Neural cell (in vitro differentiated cells): ENCODE measurements around the gene GABRB1. TPM values are rescaled to one million over a fixed set of nuclear protein-coding genes. Genes with fewer than 3 reads are reported as not detected.

Source experiments
- H2AFZ ChIP-seq: fragments of 200-600, 300-800 bp; sonication (generic), shearing (Covaris generic); 2 replicates; pipeline ENCODE4 v1.6.0; 2014; ENCODE audit warnings: low read depth, mild to moderate bottlenecking, antibody characterized with exemption, low read length, moderate library complexity
- H3F3A ChIP-seq: fragments of 200-600 bp; shearing (Covaris generic); 2 replicates; pipeline ENCODE4 v1.6.1; 2016; ENCODE audit warnings: mild to moderate bottlenecking, moderate library complexity, mixed read lengths, antibody characterized with exemption, low read length; ENCODE audit not compliant: insufficient read depth, poor library complexity, severe bottlenecking
- H3K27ac ChIP-seq: fragments of 200-600, 300-800 bp; sonication (generic), shearing (Covaris generic); 2 replicates; pipeline ENCODE4 v1.5.1; 2014; ENCODE audit warnings: mild to moderate bottlenecking, low read length, moderate library complexity
- H3K27me3 ChIP-seq: fragments of 300-800, 200-600 bp; sonication (generic), shearing (Covaris generic); 2 replicates; pipeline ENCODE4 v1.6.0; 2014; ENCODE audit warnings: mild to moderate bottlenecking, low read depth, low read length, moderate library complexity; ENCODE audit not compliant: insufficient read depth
- H3K36me3 ChIP-seq: fragments of 300-800, 200-600 bp; sonication (generic), shearing (Covaris generic); 2 replicates; pipeline ENCODE4 v1.5.1; 2014; ENCODE audit warnings: mild to moderate bottlenecking, antibody characterized with exemption, low read length, moderate library complexity; ENCODE audit not compliant: insufficient read depth
- H3K4me2 ChIP-seq: fragments of 300-800, 200-600 bp; sonication (generic), shearing (Covaris generic); 2 replicates; pipeline ENCODE4 v1.6.0; 2014; ENCODE audit warnings: mild to moderate bottlenecking, low read length
- H3K4me3 ChIP-seq: fragments of 300-800, 200-600 bp; sonication (generic), shearing (Covaris generic); 2 replicates; pipeline ENCODE4 v1.5.1; 2014; ENCODE audit warnings: mild to moderate bottlenecking, low read length, moderate library complexity
- H3K79me2 ChIP-seq: fragments of 200-600 bp; shearing (Covaris generic); replicated peaks from 2 replicates; pipeline ENCODE4 v1.6.0; 2014; ENCODE audit warnings: mild to moderate bottlenecking, low read length, moderate library complexity; ENCODE audit not compliant: insufficient read depth
- H3K9ac ChIP-seq: fragments of 300-800, 200-600 bp; sonication (generic), shearing (Covaris generic); 2 replicates; pipeline ENCODE4 v1.6.1; 2016; ENCODE audit warnings: mild to moderate bottlenecking, low read length, mixed read lengths
- H3K9me2 ChIP-seq: fragments of 200-600 bp; shearing (Covaris generic); 2 replicates; pipeline ENCODE4 v1.6.1; 2016; ENCODE audit warnings: mild to moderate bottlenecking, low read length, mixed read lengths; ENCODE audit not compliant: insufficient read depth
- H3K9me3 ChIP-seq: fragments of 200-600, 300-800 bp; sonication (generic), shearing (Covaris generic); 2 replicates; pipeline ENCODE4 v1.6.1; 2016; ENCODE audit warnings: mild to moderate bottlenecking, mixed run types, low read length, moderate library complexity, mixed read lengths
- H4K20me1 ChIP-seq: fragments of 200-600 bp; shearing (Covaris generic); 2 replicates; pipeline ENCODE4 v1.6.1; 2016; ENCODE audit warnings: mild to moderate bottlenecking, mixed run types; ENCODE audit not compliant: insufficient read depth
- EP300 ChIP-seq: fragments of 450-650 bp; conservative IDR thresholded peaks from 2 replicates; pipeline ENCODE4 v1.6.1; 2014; ENCODE audit warnings: antibody characterized with exemption, mild to moderate bottlenecking, moderate library complexity; ENCODE audit not compliant: poor library complexity, severe bottlenecking
- EZH2 ChIP-seq: fragments of 200-600, 300-800 bp; shearing (Covaris generic), sonication (generic); IDR thresholded peaks from 2 replicates; pipeline ENCODE4 v1.6.1; 2014; ENCODE audit warnings: antibody characterized with exemption, low read length, borderline replicate concordance, mild to moderate bottlenecking; ENCODE audit not compliant: insufficient read depth, poor library complexity, severe bottlenecking
- MXI1 ChIP-seq: fragments of 450-650 bp; conservative IDR thresholded peaks from 2 replicates; pipeline ENCODE4 v1.6.1; 2014; ENCODE audit warnings: antibody characterized with exemption, mild to moderate bottlenecking; ENCODE audit not compliant: poor library complexity, severe bottlenecking
- POLR2AphosphoS5 ChIP-seq: IDR thresholded peaks from 2 replicates; pipeline ENCODE4 v1.6.1; 2012
- RAD21 ChIP-seq: fragments of 450-650 bp; conservative IDR thresholded peaks from 2 replicates; pipeline ENCODE4 v1.6.1; 2014; ENCODE audit warnings: antibody characterized with exemption, mild to moderate bottlenecking, moderate library complexity
- REST ChIP-seq: IDR thresholded peaks from 2 replicates; pipeline ENCODE4 v1.6.1; 2012; ENCODE audit warnings: borderline replicate concordance
- SMC3 ChIP-seq: fragments of 450-650 bp; conservative IDR thresholded peaks from 2 replicates; pipeline ENCODE4 v1.6.1; 2014; ENCODE audit warnings: antibody characterized with exemption, mild to moderate bottlenecking, moderate library complexity; ENCODE audit not compliant: poor library complexity
- TAF1 ChIP-seq: IDR thresholded peaks from 2 replicates; pipeline ENCODE4 v1.6.1; 2012; ENCODE audit warnings: low read depth
- polyA plus RNA-seq: library from polyadenylated mRNA; depleted of rRNA; stranded (reverse); fragments of >200 nt; gene quantifications from 2 replicates; pipeline ENCODE4 v1.2.3, GENCODE V29; 2014
- TF ChIP-seq, protein P1 (sequence below): fragments of 450-650 bp; IDR thresholded peaks from 2 replicates; pipeline ENCODE4 v1.5.1; 2014; ENCODE audit warnings: antibody characterized with exemption, mild to moderate bottlenecking, moderate library complexity; ENCODE audit not compliant: poor library complexity, severe bottlenecking

The GABRB1 gene
- polyA plus RNA-seq, 1 donor from 2014 or later = 1.0 TPM

- H3K79me2 ChIP-seq = no peaks in the 10 kb centered on the region
- no peaks in the 10 kb centered on the region for H3K36me3 ChIP-seq
- H2AFZ ChIP-seq = no peak overlapping the region
- H3K9me3 ChIP-seq = no peaks in the 10 kb centered on the region
- H3K9ac ChIP-seq = no peak overlapping the region
- no peak overlapping the region for H3K4me3 ChIP-seq
- H4K20me1 ChIP-seq = no peaks in the 10 kb centered on the region
- no peaks in the 10 kb centered on the region for H3F3A ChIP-seq
- no peaks in the 10 kb centered on the region for H3K9me2 ChIP-seq
- H3K4me2 ChIP-seq = no peak overlapping the region
- H3K27ac ChIP-seq = no peak overlapping the region
- no peak for TF ChIP-seq REST
- TF ChIP-seq EZH2 = no peak
- TF ChIP-seq SMC3 = no peak
- no peak for TF ChIP-seq RAD21
- TF ChIP-seq EP300 = no peak
- TF ChIP-seq TAF1 = no peak
- TF ChIP-seq POLR2AphosphoS5 = no peak
- no peak for TF ChIP-seq MXI1
- TF ChIP-seq, protein P1, sequence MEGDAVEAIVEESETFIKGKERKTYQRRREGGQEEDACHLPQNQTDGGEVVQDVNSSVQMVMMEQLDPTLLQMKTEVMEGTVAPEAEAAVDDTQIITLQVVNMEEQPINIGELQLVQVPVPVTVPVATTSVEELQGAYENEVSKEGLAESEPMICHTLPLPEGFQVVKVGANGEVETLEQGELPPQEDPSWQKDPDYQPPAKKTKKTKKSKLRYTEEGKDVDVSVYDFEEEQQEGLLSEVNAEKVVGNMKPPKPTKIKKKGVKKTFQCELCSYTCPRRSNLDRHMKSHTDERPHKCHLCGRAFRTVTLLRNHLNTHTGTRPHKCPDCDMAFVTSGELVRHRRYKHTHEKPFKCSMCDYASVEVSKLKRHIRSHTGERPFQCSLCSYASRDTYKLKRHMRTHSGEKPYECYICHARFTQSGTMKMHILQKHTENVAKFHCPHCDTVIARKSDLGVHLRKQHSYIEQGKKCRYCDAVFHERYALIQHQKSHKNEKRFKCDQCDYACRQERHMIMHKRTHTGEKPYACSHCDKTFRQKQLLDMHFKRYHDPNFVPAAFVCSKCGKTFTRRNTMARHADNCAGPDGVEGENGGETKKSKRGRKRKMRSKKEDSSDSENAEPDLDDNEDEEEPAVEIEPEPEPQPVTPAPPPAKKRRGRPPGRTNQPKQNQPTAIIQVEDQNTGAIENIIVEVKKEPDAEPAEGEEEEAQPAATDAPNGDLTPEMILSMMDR = no peak
- no peaks in the 10 kb centered on the region for H3K27me3 ChIP-seq
Measured at GRCh38 chr4:47471064-47471463, 439.7 kb downstream of the GABRB1 start.

DNA sequence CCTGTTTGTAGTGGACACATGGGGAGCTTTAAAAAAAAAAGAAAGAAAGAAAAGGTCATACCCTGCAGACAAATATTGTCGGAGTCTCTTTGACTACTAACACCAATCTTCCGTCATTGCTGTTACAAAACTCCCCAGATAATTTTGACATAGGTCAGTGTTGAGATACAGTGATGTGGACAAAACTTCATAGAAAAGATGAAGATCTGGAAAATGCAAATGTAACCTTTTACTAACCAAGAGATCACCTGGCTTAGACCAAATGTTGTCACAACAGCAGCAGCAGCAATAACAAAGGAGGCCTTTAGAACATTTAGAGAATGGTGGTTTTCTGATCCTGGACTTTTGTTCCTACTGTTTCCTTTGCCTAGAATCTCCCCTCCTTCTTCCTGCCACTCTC is 440.2 kb downstream of the GABRB1 start:
- no peaks in the 10 kb centered on the region for H3K79me2 ChIP-seq
- no peaks in the 10 kb centered on the region for H3F3A ChIP-seq
- TF ChIP-seq, protein P1 = no peak
- no peak for TF ChIP-seq MXI1
- TF ChIP-seq EZH2 = no peak
- TF ChIP-seq EP300 = no peak
- no peak for TF ChIP-seq SMC3
- no peak for TF ChIP-seq REST
- TF ChIP-seq RAD21 = no peak
- TF ChIP-seq POLR2AphosphoS5 = no peak
- no peak for TF ChIP-seq TAF1
- no peak overlapping the region for H3K27ac ChIP-seq
- H3K4me2 ChIP-seq = no peak overlapping the region
- no peaks in the 10 kb centered on the region for H3K36me3 ChIP-seq
- no peak overlapping the region for H3K9ac ChIP-seq
- H3K27me3 ChIP-seq = no peaks in the 10 kb centered on the region
- no peak overlapping the region for H2AFZ ChIP-seq
- no peaks in the 10 kb centered on the region for H3K9me3 ChIP-seq
- H4K20me1 ChIP-seq = no peaks in the 10 kb centered on the region
- no peak overlapping the region for H3K4me3 ChIP-seq
- H3K9me2 ChIP-seq = no peaks in the 10 kb centered on the region
